ENCODE measurements around the gene DOK6. TPM values are rescaled to one million over a fixed set of nuclear protein-coding genes. Genes with fewer than 3 reads are reported as not detected.

Gene DOK6
- total and polyA plus RNA-seq, 2 donors (not counting 3 experiments of a cell fraction or from before 2014, with no cell fraction given), result under 0.01 TPM; not detected in 1

GRCh38 chr18:69353023-69353422, 47.7 kb upstream of the DOK6 start:
- no peak overlapping the region for H3K27ac ChIP-seq (ENCODE audit: insufficient read depth, low read depth, low read length)
- H3K9me3 ChIP-seq (replicated peaks; ENCODE audit: control insufficient read depth, insufficient read depth, low read length), result no peaks in the 10 kb centered on the region
- no peak overlapping the region for H3K4me3 ChIP-seq (replicated peaks in 1 of 3; ENCODE audit: insufficient read depth in 1 of 3, low read depth in 1 of 3, low read length in 3 of 3)
- DNase-seq (ENCODE audit: low read depth, low spot score) (no peak), FAIRE-seq (no peak)
- intact Hi-C loops (cut with micrococcal nuclease), result no loop called here
- no peak overlapping the region for H2AFZ ChIP-seq (ENCODE audit: low read depth, low read length)
- no TSS peak for BruUV-seq (replicated peaks)
- dilution Hi-C loops (cut with MboI; ENCODE audit: extremely low pct_ligation_motif_present, low sequenced_read_pairs), result no loop called here
- H3K9ac ChIP-seq (replicated peaks; ENCODE audit: extremely low read depth, insufficient read depth, low read length), result no peak overlapping the region
- H3K9me1 ChIP-seq (replicated peaks; ENCODE audit: control insufficient read depth, extremely low read depth, insufficient read depth, low read length), result no peaks in the 10 kb centered on the region
- no peaks in the 10 kb centered on the region for H3K79me2 ChIP-seq (ENCODE audit: control insufficient read depth, insufficient read depth, low read length)
- H4K20me1 ChIP-seq (replicated peaks; ENCODE audit: control insufficient read depth, extremely low read depth, insufficient read depth, low read length), result no peaks in the 10 kb centered on the region
- no peaks in the 10 kb centered on the region for H3K4me1 ChIP-seq (ENCODE audit: control insufficient read depth, extremely low read depth, insufficient read depth, low read length)
- ChIA-PET CTCF (no interaction called here), POLR2A (no interaction called here)
- H3K36me3 ChIP-seq (ENCODE audit: control insufficient read depth in 2 of 2, extremely low read depth in 1 of 2, insufficient read depth in 2 of 2, low read length in 2 of 2), result no peaks in the 10 kb centered on the region
- TF ChIP-seq MAX (IDR thresholded peaks at IDR 0.05; ENCODE audit: insufficient read depth, insufficient read length) (no peak), FOS (IDR thresholded peaks at IDR 0.05; ENCODE audit: borderline replicate concordance, insufficient read depth, low read length) (no peak), POLR2AphosphoS5 (IDR thresholded peaks at IDR 0.05; ENCODE audit: insufficient read depth, low read depth, low read length) (no peak), CTCF (IDR thresholded peaks at IDR 0.05; ENCODE audit: extremely low read depth in 1 of 2, insufficient read depth in 1 of 2, low read depth in 1 of 2, low read length in 2 of 2) (no peak), GATA2 (IDR thresholded peaks at IDR 0.05; ENCODE audit: insufficient read depth, insufficient read length, low read depth, low read length) (no peak), JUN (IDR thresholded peaks at IDR 0.05; ENCODE audit: borderline replicate concordance, insufficient read depth, insufficient read length, low read depth) (no peak), POLR2A (IDR thresholded peaks at IDR 0.05; ENCODE audit: low read depth, low read length) (no peak), MYC (IDR thresholded peaks at IDR 0.05; ENCODE audit: low read depth, low read length) (no peak), EZH2 (IDR thresholded peaks at IDR 0.05; ENCODE audit: borderline replicate concordance, low read depth, low read length, severe bottlenecking) (no peak)
- no peak overlapping the region for H3K4me2 ChIP-seq (ENCODE audit: insufficient read depth, low read length)
- H3K27me3 ChIP-seq (ENCODE audit: control insufficient read depth in 2 of 2, insufficient read depth in 2 of 2, low read length in 2 of 2), result no peaks in the 10 kb centered on the region

Measured in endothelial cell of umbilical vein (primary cell).